GM23338 (cell line): ENCODE data around the gene SLC44A4. TPM values are rescaled to one million over a fixed set of nuclear protein-coding genes. Genes with fewer than 3 reads are reported as not detected.

Source experiments
- ATAC-seq: fragments of 200-7000 bp; cut with Tn5 transposase; 3 replicates; pipeline ENCODE4 v1.9.1; 2020
- DNase-seq: peaks from one replicate; pipeline ENCODE4 v3.0.0-alpha.2; 2015; ENCODE audit warnings: low spot score
- H2AFZ ChIP-seq: fragments of 200-600 bp; sonication (generic); 2 replicates; pipeline ENCODE4 v1.8.0; 2016; ENCODE audit warnings: antibody characterized with exemption, mild to moderate bottlenecking, moderate library complexity
- H3F3A ChIP-seq: fragments of 200-600 bp; sonication (generic); replicated peaks from 2 replicates; pipeline ENCODE4 v1.8.0; 2017; ENCODE audit warnings: antibody characterized with exemption, mixed run types, low read depth
- H3K27ac ChIP-seq: fragments of 200-600 bp; sonication (generic); 2 replicates; pipeline ENCODE4 v1.6.1; 2016; ENCODE audit warnings: low read depth
- H3K27me3 ChIP-seq: fragments of 200-600 bp; sonication (generic); 2 replicates; pipeline ENCODE4 v1.8.0; 2016; ENCODE audit warnings: mild to moderate bottlenecking, mixed run types, moderate library complexity; ENCODE audit not compliant: insufficient read depth
- H3K36me3 ChIP-seq: fragments of 200-600 bp; sonication (generic); 2 replicates; pipeline ENCODE4 v1.8.0; 2016; ENCODE audit warnings: mild to moderate bottlenecking; ENCODE audit not compliant: insufficient read depth
- H3K4me1 ChIP-seq: fragments of 200-600 bp; sonication (generic); 2 replicates; pipeline ENCODE4 v1.8.0; 2016; ENCODE audit warnings: mild to moderate bottlenecking, moderate library complexity; ENCODE audit not compliant: insufficient read depth
- H3K4me2 ChIP-seq: fragments of 200-600 bp; sonication (generic); 2 replicates; pipeline ENCODE4 v1.7.1; 2017; ENCODE audit warnings: mixed run types
- H3K4me3 ChIP-seq: fragments of 200-600 bp; sonication (generic); 2 replicates; pipeline ENCODE4 v1.6.1; 2016; ENCODE audit warnings: mixed run types
- H3K79me2 ChIP-seq: fragments of 200-600 bp; sonication (generic); replicated peaks from 2 replicates; pipeline ENCODE4 v1.8.0; 2017; ENCODE audit warnings: mild to moderate bottlenecking; ENCODE audit not compliant: insufficient read depth
- H3K9me2 ChIP-seq: fragments of 200-600 bp; sonication (generic); 2 replicates; pipeline ENCODE4 v1.8.0; 2017; ENCODE audit not compliant: insufficient read depth
- H4K20me1 ChIP-seq: fragments of 200-600 bp; sonication (generic); replicated peaks from 2 replicates; pipeline ENCODE4 v1.8.0; 2017; ENCODE audit warnings: mild to moderate bottlenecking; ENCODE audit not compliant: insufficient read depth
- H3K27ac Mint-ChIP-seq: 2 replicates; pipeline ENCODE4 v1.8.0; 2020; ENCODE audit warnings: inconsistent platforms, mild to moderate bottlenecking, moderate library complexity, mixed read lengths
- H3K27me3 Mint-ChIP-seq: 3 replicates; pipeline ENCODE4 v1.8.0; 2022; ENCODE audit warnings: low read depth, mild to moderate bottlenecking, moderate library complexity, mixed read lengths, inconsistent platforms; ENCODE audit not compliant: insufficient read depth, poor library complexity
- H3K36me3 Mint-ChIP-seq: 3 replicates; pipeline ENCODE4 v1.8.0; 2021; ENCODE audit warnings: low read depth, mild to moderate bottlenecking, inconsistent platforms, moderate library complexity, mixed read lengths
- H3K4me1 Mint-ChIP-seq: 3 replicates; pipeline ENCODE4 v1.8.0; 2020; ENCODE audit warnings: mild to moderate bottlenecking, inconsistent platforms, mixed read lengths
- H3K4me3 Mint-ChIP-seq: 3 replicates; pipeline ENCODE4 v1.8.0; 2021; ENCODE audit warnings: moderate library complexity, mild to moderate bottlenecking, inconsistent platforms, mixed read lengths
- H3K9me3 Mint-ChIP-seq: 3 replicates; pipeline ENCODE4 v1.8.0; 2020; ENCODE audit warnings: moderate library complexity, mild to moderate bottlenecking, inconsistent platforms, mixed read lengths
- CTCF ChIP-seq, 2 experiments: fragments of 200-600 bp in 1 of 2; sonication (generic) in 1 of 2; conservative IDR thresholded peaks; 2 replicates each; pipeline versions ENCODE4 v1.5.1 to v1.6.1; 2016 to 2017; ENCODE audit warnings: antibody characterized with exemption in 2 of 2, low read depth in 2 of 2, mild to moderate bottlenecking in 2 of 2, moderate library complexity in 1 of 2
- ETS1 ChIP-seq: IDR thresholded peaks from 2 replicates; pipeline ENCODE4 v1.6.1; 2016; ENCODE audit warnings: antibody characterized with exemption
- EZH2 ChIP-seq: fragments of 200-600 bp; sonication (generic); IDR thresholded peaks from one replicate; pipeline ENCODE4 v1.8.0; 2017; ENCODE audit warnings: antibody characterized with exemption, mild to moderate bottlenecking, low read depth; ENCODE audit not compliant: unreplicated experiment
- EZH2phosphoT487 ChIP-seq: fragments of 200-600 bp; sonication (generic); IDR thresholded peaks from one replicate; pipeline ENCODE4 v1.8.1; 2018; ENCODE audit warnings: antibody characterized with exemption; ENCODE audit not compliant: unreplicated experiment
- JUNB ChIP-seq: IDR thresholded peaks from one replicate; pipeline ENCODE4 v1.6.1; 2016; ENCODE audit warnings: antibody characterized with exemption; ENCODE audit not compliant: unreplicated experiment
- NANOG ChIP-seq: IDR thresholded peaks from 2 replicates; pipeline ENCODE4 v1.6.1; 2016; ENCODE audit warnings: antibody characterized with exemption, borderline replicate concordance
- POLR2AphosphoS5 ChIP-seq: IDR thresholded peaks from 2 replicates; pipeline ENCODE4 v1.6.1; 2016; ENCODE audit warnings: antibody characterized with exemption, low read depth
- ZNF114 ChIP-seq: fragments of 250-450 bp; sonication (Bioruptor Pico); IDR thresholded peaks from 2 replicates; pipeline ENCODE4 v1.5.0; 2020; ENCODE audit warnings: mild to moderate bottlenecking, moderate library complexity
- ZNF331 ChIP-seq: fragments of 250-450 bp; sonication (Bioruptor Pico); IDR thresholded peaks from 2 replicates; pipeline ENCODE4 v1.5.0; 2020; ENCODE audit warnings: low read depth, mild to moderate bottlenecking, moderate library complexity
- ZNF462 ChIP-seq: fragments of 250-450 bp; sonication (Bioruptor Pico); IDR thresholded peaks from 2 replicates; pipeline ENCODE4 v1.5.0; 2020; ENCODE audit warnings: mild to moderate bottlenecking, moderate library complexity
- polyA plus RNA-seq: library from polyadenylated mRNA; unstranded; fragments of >200 nt; fragmentation: Nextera tagmentation; extraction: Ambion mirVana; gene quantifications from 2 replicates; pipeline ENCODE4 v1.2.1, GENCODE V29; 2016
- total RNA-seq: library from RNA; depleted of rRNA; stranded (reverse); fragments of >200 nt; shearing (Covaris generic); gene quantifications from 2 replicates; pipeline ENCODE4 v1.2.3, GENCODE V29; 2014

The SLC44A4 gene
- total and polyA plus RNA-seq, 2 experiments from 2014 or later, result 1.1 to 3.7 TPM

- no peak overlapping the region for H3K4me3 Mint-ChIP-seq
- H3F3A ChIP-seq, result peaks cover 14% of the 10 kb centered on the region
- DNase-seq (no peak), ATAC-seq (no peak)
- H3K4me1 ChIP-seq, result peaks cover 4% of the 10 kb centered on the region; the same call in 1 of the 2 replicates
- no peak overlapping the region for H3K4me3 ChIP-seq
- H3K27me3 Mint-ChIP-seq, result peaks cover 3% of the 10 kb centered on the region
- TF ChIP-seq EZH2phosphoT487, result no peak
- TF ChIP-seq ZNF114 (CRISPR knock-in tag), result no peak
- TF ChIP-seq ZNF331, result no peak
- TF ChIP-seq NANOG, result no peak
- no peak for TF ChIP-seq POLR2AphosphoS5
- no peaks in the 10 kb centered on the region for H3K9me2 ChIP-seq
- H3K36me3 Mint-ChIP-seq, result peaks cover 69% of the 10 kb centered on the region
- H3K27ac Mint-ChIP-seq, result no peak overlapping the region
- H3K9me3 Mint-ChIP-seq, result no peaks in the 10 kb centered on the region; the same call in 2 of the 3 replicates
- H3K27me3 ChIP-seq, result no peaks in the 10 kb centered on the region
- peaks cover 8% of the 10 kb centered on the region for H3K4me1 Mint-ChIP-seq
- H3K79me2 ChIP-seq, result no peaks in the 10 kb centered on the region
- H3K4me2 ChIP-seq, result no peak overlapping the region
- no peak overlapping the region for H3K27ac ChIP-seq
- no peak overlapping the region for H2AFZ ChIP-seq
- peaks cover 12% of the 10 kb centered on the region for H4K20me1 ChIP-seq
- H3K36me3 ChIP-seq, result peaks cover 28% of the 10 kb centered on the region
Measured at GRCh38 chr6:31881136-31881859, 2.5 kb upstream of the SLC44A4 start.

GRCh38 chr6:31880616-31881015, 1.8 kb upstream of the SLC44A4 start:
- ATAC-seq (no peak), DNase-seq (peak; percentile 28)
- no peak overlapping the region for H3K27ac ChIP-seq
- H3K36me3 Mint-ChIP-seq, result peaks cover 62% of the 10 kb centered on the region
- H3K4me1 ChIP-seq, result peaks cover 4% of the 10 kb centered on the region; the same call in 1 of the 2 replicates
- peaks cover 8% of the 10 kb centered on the region for H3K4me1 Mint-ChIP-seq
- no peak overlapping the region for H3K4me2 ChIP-seq
- H3K27me3 ChIP-seq, result no peaks in the 10 kb centered on the region
- no peak overlapping the region for H3K4me3 ChIP-seq
- H3K4me3 Mint-ChIP-seq, result no peak overlapping the region
- H3K9me2 ChIP-seq, result no peaks in the 10 kb centered on the region
- peaks cover 5% of the 10 kb centered on the region for H4K20me1 ChIP-seq
- H3K9me3 Mint-ChIP-seq, result no peaks in the 10 kb centered on the region
- peaks cover 14% of the 10 kb centered on the region for H3F3A ChIP-seq
- no peak overlapping the region for H2AFZ ChIP-seq
- peaks cover 5% of the 10 kb centered on the region for H3K27me3 Mint-ChIP-seq
- H3K27ac Mint-ChIP-seq, result no peak overlapping the region
- H3K36me3 ChIP-seq, result peaks cover 26% of the 10 kb centered on the region
- no peaks in the 10 kb centered on the region for H3K79me2 ChIP-seq
- TF ChIP-seq ZNF114 (CRISPR knock-in tag), result no peak
- no peak for TF ChIP-seq CTCF (conservative IDR thresholded peaks at IDR 0.05; ENCODE audit: low read depth in 2 of 2)
- no peak for TF ChIP-seq ETS1
- TF ChIP-seq POLR2AphosphoS5, result no peak
- TF ChIP-seq EZH2, result no peak
- no peak for TF ChIP-seq ZNF462 (CRISPR knock-in tag)
- TF ChIP-seq JUNB, result no peak
